Fibroblast of peridontal ligament (primary cell): ENCODE data around the gene TOR4A.

Source experiments
- DNase-seq: peaks from one replicate; pipeline ENCODE4 v3.0.0-alpha.2; 2010; ENCODE audit errors: extremely low read depth

Gene TOR4A

DNA sequence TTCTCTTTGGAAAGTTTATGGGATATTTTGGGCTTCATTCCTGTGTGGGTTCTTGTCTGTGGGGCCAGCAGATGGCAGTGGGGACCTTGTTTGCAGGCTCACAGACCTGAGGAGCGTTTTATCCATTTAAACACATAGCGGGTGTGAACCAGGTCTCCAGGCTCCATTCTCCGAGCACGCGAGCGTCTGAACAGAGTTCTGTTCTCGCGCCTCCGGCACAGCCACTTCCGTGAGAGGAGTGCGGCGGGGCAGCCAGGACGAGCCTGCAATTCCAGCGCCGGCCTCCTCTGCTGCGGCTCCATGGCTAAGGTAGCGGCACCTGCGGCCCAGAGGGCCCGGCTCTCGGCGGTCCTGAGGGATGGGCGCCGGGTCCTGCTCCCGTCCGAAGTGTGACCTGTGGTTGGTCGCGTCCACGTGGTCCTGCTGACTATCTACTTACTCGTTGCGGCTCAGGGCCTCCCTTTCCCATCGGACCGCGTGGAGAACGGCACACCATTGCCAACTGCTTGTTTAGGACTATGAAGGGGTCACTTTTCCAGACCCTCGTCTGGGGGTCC, 17.2 kb downstream of the TOR4A start:
- DNase-seq, result peak; percentile 20

DNA sequence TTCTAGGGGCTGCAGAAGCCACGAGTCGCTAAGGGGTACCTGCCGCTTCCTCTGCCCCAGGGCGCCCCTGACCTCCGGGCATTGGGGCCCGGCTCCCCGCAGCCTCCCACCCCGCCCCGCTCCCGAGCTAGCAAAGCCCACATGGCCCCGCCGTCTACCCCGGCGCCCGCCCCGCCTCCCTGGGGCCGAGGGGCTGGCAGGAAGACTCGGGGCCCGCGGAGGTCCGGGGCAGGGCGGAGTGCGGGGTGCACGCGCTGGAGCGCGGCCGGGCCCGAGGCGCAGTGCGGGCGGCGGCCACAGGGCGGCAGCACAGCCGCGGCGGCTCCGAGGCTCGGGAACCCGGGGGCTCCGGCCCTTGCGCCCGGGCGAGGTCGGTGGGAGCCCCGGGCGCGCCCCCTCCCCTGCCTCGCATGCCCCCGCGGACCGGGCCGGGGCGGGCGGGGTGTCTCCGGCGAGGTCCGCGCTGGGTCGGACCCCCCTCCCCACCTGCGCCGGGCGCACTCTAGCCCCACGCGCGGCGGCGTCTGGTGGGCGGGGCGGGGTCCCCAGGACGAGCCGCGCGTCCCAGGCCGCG, 17.8 kb downstream of the TOR4A start:
- DNase-seq, result no peak

DNA sequence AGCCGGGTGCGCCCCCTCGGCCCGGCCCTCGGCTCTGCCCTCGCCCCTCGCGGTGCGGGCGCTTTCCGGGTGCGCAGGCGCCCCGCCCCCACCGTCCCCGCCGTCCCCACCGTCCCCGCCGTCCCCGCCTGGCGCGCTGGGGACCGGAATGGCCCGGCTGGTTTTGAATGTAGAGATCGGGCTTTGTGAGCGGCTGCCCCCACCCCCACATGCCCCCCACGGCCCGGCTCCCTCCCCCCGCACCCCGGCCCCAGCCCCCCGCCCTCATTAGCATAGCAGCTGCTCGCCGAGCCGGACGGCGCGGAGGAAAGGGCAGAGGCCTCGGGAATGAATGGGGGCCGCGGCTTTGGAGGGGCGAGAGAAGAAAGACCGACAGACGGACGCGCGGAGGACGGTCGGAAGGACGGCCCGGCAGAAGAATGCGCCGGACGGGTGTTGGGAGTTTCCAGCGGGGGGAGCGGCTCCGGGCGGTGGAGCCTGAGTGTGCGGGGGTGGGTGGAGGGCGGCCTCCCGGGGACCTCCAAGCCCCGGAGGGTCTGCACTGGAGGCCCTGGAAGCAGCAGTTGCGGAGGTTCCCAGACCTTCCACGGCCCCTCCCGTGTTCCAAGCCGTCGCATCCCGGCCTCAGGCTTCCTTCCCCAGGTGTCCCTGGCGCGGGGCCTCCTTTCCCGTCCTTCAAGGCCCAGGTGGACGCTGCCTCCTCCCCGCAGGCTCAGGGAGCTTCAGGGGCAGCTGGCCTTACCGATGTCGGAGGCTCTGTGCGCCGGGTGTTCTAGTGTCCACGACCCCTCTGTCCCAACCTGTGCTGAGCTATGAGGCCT, 18.5 kb downstream of the TOR4A start:
- DNase-seq, result no peak

DNA sequence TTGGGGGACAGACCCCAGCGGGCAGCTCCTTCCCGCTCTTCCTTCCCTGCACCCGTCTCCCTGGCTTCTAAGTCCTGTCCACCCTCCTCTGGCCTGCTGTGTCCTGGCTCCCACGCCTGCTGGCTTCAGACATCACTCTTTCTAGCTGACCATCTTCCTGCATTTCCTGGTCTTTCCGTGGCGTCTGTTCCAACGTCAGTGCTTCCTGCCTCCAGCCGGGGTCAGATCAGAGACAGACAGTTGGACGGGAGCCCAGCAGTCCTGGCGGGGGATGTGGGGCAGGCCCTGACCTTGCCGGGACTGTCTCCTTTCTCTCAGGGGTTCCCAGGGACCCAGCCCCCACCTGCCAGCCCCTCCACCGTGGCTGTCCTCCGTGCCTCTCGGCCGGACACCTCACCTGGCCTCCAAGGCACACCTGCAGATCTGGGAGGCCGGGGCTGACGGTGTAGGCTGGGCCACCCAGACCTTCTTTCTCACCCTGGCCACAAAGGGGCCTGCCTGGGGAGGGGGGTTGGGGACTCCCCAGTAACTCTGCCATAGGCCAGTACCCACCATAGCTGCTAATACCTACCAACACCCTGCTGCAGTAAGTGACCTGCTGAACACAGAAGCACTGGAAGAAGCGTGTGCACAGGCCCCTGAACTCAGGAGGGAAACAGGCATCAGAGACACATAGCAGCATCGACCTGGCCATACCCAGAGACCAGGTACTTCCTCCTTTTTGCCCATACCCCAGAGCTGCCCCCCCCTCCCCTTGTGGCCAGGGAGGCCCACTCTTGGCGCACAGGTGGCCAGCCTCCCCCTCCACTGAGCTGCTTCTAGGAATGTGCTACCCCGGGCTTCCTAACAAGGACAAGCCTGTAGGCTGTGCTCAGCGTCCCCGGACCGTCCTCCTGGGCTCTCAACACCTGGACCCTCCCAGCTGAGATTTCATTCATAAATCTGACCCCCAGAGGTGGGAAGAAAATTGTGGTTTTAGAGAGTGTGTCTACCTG, 19.4 kb downstream of the TOR4A start:
- no peak for DNase-seq

DNA sequence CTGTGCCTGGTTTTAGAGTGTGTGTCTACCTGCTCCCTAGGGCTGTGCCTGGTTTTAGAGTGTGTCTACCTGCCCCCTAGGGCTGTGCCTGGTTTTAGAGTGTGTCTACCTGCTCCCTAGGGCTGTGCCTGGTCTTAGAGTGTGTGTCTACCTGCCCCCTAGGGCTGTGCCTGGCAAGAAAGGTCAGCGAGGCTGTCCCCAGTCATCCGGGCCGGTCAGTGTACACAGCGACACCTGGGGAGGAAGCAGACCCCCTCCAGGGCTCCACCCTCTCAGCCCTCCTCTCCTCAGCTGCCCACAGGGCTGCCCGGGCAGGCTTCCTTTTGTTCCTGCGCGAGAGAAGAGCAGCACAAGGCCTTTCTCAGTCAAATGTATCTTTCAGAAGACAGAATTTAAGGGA, 20.4 kb downstream of the TOR4A start:
- no peak for DNase-seq

DNA sequence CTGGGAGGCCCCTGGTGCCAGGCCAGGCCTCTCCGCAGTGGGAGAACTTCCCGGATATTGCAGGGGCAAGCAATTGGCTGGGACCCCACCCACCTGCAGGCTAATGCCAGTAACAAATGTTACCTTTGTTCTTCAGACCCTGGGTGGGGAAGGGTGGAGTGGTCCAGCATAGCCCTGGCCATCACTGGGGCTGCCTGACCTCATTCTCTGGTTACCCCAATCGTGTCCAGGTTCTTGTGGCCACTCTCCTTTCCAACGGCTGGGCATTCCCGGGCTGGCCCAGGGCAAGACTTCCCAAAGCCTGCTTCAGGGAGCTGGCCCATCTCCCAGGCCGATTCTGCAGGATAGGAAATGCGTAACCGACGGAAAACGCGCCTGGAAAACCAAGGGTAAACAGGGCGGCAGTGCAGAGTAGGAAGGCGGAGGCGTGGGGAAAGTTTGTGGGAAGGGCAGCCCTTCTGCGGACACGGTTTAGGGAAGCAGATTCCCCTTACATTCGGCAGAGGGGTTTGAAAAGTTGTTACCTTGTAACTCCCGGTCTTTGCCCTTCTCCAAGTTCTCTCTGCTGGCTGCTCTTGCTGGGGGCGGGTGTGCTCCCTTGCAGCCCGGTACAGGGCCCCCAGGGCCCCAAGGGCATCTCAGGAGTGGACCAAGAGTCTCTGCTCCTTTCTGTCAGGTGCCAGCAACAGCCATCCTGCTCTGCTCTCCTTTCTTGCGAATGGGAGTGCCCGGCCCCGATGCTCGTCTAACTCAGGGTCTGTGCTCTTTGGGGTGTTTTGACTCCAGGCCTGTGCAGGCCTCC, 21.1 kb downstream of the TOR4A start:
- no peak for DNase-seq

DNA sequence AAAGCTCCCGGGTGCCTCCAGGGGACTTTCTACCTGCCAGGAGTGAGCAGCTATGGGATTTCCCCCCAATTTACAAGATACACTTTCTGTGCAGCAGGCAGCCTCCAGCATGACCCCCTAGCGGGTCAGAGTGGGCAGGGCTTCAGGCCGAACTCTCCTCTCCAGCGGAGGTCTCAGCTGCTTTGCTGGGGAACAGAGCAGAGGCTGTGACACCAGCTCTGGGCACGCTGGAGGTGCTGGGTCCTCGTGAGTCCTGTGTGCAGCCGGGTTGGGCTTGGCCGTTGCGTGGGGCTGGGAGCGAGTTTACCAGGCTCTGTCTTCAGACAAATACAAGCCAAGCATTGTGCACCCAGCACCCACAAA, 21.7 kb downstream of the TOR4A start:
- no peak for DNase-seq

DNA sequence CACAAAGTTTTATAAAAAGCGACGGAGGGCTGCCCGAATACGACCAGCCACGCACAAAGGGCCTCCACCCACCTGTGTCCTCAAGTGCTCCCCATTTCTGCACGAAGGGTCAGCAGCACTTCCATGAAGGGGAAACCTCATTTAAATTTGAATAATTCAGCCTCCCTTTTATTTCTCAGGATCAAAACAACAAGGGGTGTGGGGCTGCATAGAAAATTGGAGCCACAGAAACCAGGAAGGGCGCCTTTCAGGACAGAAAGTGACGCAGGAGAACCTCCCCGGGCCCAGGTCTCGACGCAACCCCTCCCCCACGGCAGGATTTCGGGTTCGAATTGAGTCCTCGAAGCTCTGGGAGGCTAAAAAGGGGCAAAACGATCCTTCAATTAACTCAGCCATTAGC, 22.4 kb downstream of the TOR4A start:
- no peak for DNase-seq

DNA sequence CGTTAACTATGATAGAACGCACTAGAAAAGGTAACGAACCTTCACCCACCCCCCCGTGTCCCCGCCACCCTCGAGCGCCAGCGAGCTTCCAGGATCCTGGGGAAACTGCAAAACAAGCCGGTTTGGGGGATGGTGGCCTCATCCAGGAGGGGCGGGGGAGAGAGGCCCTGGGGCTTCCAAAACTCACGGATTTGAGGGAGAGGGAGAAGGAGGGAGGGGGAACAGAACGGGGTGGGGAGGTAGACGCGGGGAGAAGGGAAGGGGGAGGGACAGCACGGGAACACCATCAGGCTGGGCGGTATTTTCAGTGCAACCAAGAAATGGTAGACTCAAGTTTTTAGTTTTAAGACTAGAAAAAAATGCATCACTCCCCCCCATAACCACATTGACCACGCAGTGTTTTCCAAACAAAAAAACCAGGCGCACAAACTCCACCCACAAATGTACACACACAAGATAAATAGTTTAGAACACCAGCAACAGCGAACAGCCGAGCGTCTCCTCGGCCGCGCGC, 23.1 kb downstream of the TOR4A start:
- DNase-seq, result no peak

DNA sequence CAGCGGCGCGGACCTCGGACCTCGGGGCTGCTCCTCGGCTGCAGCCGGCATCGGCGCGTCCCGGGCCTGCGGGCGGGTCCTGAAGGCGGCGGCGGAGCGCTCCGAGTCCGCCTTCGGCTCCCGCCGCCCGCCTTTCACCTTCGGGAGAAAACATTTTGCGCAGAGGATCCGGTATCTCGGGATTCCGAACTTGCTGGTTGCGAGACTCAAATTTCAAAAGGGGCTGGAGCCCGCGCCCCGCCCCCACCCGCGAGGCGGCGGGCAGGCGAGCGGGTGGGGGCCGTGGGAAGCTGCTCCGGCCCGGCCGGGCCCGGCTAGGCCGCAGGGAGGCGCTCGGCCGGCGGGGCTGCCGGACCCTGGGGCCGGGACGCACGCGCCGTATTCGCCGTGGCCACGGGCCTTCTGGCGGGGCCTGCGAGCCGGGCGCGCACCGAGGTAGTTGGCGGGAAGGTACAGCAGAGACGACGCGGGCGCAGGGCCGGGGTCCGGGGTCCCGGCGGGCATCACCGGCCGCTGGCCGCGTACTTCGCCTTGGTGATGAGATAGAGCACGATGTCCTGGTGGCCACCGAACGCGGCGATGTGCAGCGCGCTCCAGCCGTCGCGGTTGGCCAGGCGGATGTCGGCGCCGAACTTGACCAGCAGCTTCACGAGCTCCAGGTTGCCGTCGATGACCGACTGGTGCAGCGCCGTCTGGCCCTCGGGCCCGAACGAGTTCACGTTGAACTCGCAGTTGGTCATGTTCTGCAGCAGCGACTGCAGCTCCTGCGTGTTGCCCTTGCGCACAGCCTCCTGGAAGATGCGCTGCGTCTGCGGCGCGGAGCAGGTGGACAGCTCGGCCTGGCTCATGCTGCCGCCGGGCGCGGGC, 23.8 kb downstream of the TOR4A start:
- no peak for DNase-seq

DNA sequence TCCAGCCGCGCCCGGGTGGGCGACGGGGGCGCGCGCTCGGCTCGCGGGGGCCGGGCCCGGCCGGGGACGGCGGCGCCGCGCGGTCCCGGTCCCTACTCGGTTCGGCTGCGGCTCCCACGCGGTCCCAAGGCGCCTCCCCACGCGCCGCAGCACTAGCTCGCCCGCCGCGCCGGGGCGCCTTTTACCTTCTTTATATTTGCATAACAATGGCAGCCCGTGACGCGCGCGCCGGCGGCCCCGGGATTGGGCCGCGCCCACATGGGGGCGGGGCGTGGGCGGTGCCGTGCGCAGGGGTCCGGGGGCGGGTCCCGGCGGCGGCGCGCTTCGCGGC, 24.6 kb downstream of the TOR4A start, which contains the start of gene NRARP:
Gene NRARP, minus strand, starts transcription at position 154 of the 331 bp plus-strand sequence. CDS start 343 bp downstream, outside the sequence.
- peak; percentile 43 for DNase-seq

DNA sequence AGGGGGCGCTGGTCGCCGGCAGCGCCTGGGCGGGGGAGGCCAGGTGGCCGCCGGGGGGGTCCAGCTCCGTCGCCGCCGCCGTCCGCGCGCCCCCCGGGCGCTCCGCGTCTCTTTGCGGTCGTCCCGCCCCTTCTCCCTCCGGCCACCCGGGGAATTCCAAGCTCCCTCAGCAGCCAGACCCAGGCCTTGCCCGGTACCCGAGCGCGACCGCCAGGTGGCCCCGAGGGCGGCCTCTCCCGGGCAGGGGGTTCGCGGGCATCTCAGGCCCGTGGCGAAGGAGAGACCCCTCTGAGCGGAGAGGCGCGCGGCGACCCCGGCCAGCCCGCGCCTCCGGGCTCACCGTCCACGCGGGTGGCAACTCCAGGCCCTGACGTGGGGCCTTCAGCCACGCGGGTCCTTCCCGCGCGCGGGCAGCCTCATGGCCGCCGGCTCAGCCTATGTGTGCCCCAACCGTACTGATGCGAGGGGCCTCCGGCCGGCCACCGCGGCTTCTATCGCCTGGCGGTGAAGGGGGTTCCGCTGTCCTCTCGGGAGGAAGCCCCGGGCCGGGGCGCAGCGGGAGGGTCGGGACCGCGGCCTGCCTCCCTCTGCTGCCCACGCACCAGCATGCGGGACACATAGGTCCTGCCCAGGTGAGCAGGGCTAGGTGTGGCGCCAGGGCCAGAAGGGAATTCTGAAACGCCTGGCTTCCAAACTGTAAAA, 25.1 kb downstream of the TOR4A start:
- DNase-seq, result no peak

DNA sequence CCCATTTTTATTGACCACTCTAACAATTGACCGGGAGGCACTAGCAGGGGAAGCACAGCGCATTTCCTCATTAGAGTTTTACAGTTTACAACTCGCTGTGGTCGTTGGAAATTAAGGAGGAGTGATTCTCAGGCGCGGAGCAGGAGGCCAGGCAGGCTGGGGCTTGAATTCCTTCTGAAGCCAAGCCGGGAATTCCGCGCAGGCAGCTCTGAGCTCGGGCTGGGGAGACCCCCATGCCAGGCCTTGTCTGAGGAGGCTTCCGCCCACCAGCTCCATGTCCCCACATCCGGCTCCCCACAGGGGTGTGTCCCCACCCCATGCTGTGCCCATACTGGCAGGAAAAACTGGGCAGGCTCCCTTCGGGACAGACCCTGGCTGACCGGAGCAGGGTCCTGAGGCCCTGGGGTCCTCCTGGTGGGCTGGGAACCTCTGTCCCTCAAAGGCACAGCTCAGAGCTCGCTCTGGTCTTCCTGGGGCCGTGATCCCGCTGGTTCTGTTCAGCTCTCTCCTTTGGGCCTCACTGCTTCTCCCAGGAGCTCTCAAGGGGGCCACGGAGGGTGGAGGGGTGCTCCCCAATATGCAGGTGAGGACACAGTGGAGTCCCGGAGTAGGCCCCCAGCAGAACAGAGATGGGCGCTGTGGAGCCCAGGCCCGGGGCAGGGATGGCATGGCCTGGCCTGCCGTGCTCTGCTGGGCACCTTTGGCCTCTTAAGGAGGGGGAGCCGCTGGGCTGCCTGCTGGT, 25.8 kb downstream of the TOR4A start:
- DNase-seq, result no peak

DNA sequence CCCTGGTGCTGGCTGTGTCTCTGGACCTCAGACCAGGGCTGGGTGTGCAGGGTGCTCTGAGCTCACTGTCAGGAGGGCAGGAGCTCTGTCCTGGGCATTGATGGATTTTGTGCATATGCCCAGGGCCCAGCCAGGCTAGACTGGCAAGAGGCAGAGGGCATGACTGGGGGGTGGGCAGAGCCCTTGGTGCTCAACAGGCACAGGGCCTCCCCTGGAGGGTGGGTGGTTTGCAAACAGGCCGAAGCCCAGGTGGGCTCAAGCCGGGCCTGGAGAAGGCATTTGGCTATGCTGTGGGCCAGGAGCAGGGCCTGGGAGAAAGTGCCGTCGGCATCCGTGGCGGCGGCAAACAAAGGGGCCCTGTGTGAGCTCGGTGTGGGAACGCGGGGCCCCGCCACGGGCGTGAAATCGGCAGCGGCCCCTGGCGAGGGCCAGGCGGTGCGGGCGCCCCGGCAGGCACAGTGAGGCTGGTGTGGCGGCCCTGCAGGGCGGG, 26.4 kb downstream of the TOR4A start:
- DNase-seq, result no peak

DNA sequence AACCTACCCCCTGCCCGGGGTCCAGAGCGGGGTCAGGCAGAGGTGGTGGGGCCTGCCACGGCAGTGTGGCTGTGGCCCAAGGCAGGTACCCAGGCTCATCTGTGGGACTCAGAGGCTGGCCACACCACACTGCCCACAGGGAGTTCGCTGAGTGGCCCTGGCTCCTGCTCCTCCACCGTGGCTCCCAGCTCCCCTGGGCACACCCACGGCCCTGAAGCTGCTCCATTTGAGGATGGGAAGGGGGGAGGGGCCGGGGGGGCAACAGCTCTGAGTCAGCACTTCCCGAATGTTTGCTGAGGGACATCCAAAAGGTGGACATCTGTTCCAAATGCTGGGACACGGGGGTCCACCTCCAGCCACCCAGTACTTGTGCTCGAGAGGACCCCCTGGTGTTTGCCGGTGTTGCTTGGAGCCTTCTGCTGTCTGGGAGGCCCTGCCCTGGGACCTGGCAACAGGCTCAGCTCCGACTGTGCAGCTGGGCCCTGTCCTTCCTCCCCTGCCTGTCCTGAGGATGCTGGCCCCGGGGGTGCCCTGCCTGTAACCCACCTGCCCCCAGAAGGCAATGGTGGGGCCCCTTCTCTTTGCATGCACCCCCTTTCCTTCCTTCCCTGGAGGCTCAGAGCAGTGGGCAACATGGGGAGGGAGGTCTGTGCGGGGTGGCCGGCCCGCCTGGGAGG, 27.0 kb downstream of the TOR4A start:
- no peak for DNase-seq

DNA sequence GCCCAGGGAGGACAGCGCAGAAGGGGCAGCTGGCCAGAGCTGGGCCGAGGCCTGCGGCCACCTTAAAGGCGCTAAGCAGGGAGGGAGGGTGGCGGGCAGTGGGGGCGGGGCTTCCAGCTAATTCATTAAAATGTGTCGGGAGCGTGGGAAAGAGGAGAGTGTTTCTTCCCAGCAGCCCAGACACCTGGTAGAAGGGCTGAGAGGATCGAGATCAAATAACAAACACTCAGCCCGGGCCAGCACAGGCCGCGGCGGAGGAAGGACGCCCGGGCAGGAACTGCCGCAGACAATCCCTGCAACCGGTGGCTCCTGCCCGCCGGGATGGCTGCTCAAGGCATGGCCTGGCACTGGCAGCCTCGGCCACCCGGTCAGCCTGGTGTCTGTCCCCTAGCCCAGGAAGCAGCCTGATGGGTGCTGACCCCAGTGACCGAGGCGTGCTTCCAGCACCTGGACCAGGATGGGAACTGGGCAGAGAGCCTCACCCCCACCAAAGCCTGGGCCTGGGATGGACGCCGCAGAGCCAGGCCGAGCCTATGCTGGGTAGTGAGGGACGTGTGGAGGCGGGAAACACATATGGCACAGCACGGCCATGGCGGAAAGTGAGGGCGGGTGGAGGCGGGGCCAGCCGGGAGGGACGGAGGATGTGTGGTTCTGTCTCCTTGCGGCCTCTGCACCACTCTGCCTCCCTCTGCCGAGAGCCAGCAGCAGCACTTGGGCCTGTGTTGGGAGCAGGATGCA, 27.7 kb downstream of the TOR4A start:
- no peak for DNase-seq

DNA sequence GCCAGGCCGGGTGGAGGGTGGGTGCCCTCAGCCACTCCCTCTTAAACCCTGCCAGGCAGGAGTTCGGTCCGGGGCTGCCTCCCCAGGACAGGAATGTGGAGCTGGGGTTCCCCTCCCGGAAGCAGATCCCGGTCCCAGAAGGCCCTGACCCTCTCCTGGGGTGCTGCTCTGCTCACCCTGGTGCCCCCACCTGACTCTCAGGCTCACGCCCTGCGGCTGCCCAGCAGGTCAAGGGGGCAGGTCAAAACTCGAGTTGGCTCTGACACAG, 28.2 kb downstream of the TOR4A start:
- DNase-seq, result no peak
